ENCODE results near the gene CEP104. TPM values are rescaled to one million over a fixed set of nuclear protein-coding genes. Genes with fewer than 3 reads are reported as not detected.

CEP104 gene
- total RNA-seq, 1 experiment from 2014 or later = 34.5 TPM

GRCh38 chr1:3799976-3800685 lies 56.9 kb downstream of the CEP104 start:
- no peak overlapping the region for H3K4me3 Mint-ChIP-seq

More at GRCh38 chr1:3799976-3800685, 56.9 kb downstream of the CEP104 start:
- no peak overlapping the region for H3K27ac ChIP-seq (ENCODE audit: insufficient read length, low read depth, low read length)
- H3K23me2 ChIP-seq (ENCODE audit: insufficient read length, low read depth, low read length, poor library complexity, severe bottlenecking) = peaks cover 6% of the 10 kb centered on the region
- H3K9me3 ChIP-seq (ENCODE audit: control insufficient read depth, low read depth, low read length) = peaks cover 2% of the 10 kb centered on the region
- no peak overlapping the region for H2AK5ac ChIP-seq (ENCODE audit: insufficient read length, low read length)
- DNase-seq = no peak
- H2BK5ac ChIP-seq (ENCODE audit: insufficient read length, low read length) = no peak overlapping the region
- H3K79me1 ChIP-seq (ENCODE audit: insufficient read depth, low read depth, low read length, poor library complexity, severe bottlenecking) = no peaks in the 10 kb centered on the region
- H2BK20ac ChIP-seq (ENCODE audit: low read depth, low read length, poor library complexity, severe bottlenecking) = no peak overlapping the region
- no peak overlapping the region for H4K91ac ChIP-seq (ENCODE audit: insufficient read length, low read depth, low read length)
- H3T11ph ChIP-seq (ENCODE audit: low read length) = no peak overlapping the region
- peaks cover 4% of the 10 kb centered on the region; the same call in 1 of the 2 replicates for H3K79me2 ChIP-seq (ENCODE audit: insufficient read depth, low read length)
- Mint-ChIP-seq H3K27me3 (ENCODE audit: low read depth) (peaks cover 31% of the 10 kb centered on the region), H3K27ac (peak overlapping the region in 1 of 3 experiments; percentile 82; a peak in 1 of 7 replicates), H3K9me3 (peaks cover 25 to 29% of the 10 kb centered on the region in 2 experiments), H3K4me1 (peaks cover 13 to 14% of the 10 kb centered on the region in 2 experiments), H3K36me3 (ENCODE audit: insufficient read depth in 1 of 3, low read depth in 3 of 3) (peaks cover 2 to 6% (median 4%) of the 10 kb centered on the region in 3 experiments; a peak in 3 of 7 replicates)
- WGBS (ENCODE audit: extremely low coverage, insufficient read length, low lambda C conversion rate) = no CpG with 5 or more reads among the region's 11 CpGs
- no peak overlapping the region for H4K5ac ChIP-seq (ENCODE audit: insufficient read length, low read depth, low read length)
- H3K4ac ChIP-seq (ENCODE audit: low read depth, low read length) = no peak overlapping the region
- H3K18ac ChIP-seq (ENCODE audit: insufficient read length, low read depth, low read length) = no peak overlapping the region
- no peak overlapping the region for H2BK12ac ChIP-seq (ENCODE audit: insufficient read length, low read depth, low read length)
- no peak overlapping the region for H3K56ac ChIP-seq (ENCODE audit: insufficient read length, low read depth, low read length)
- H3K4me2 ChIP-seq (ENCODE audit: insufficient read depth, insufficient read length, low read length) = no peak overlapping the region
- no peak overlapping the region for H3K9ac ChIP-seq (ENCODE audit: extremely low read depth, insufficient read length, low read length)
- TF ChIP-seq CTCF (conservative IDR thresholded peaks at IDR 0.05) = no peak
- H2AFZ ChIP-seq (ENCODE audit: low read length) = no peak overlapping the region
- H4K20me1 ChIP-seq (ENCODE audit: control insufficient read depth, insufficient read depth, insufficient read length) = no peaks in the 10 kb centered on the region
- no peak overlapping the region for H4K8ac ChIP-seq (replicated peaks; ENCODE audit: insufficient read length, low read depth, low read length)
- H3K4me1 ChIP-seq (ENCODE audit: insufficient read depth, low read length) = 0 out of 2 replicates have a peak, but pooled peaks cover 2% of the 10 kb centered on the region
- no peak overlapping the region for H3K14ac ChIP-seq (ENCODE audit: insufficient read depth, low read length)
- H2BK120ac ChIP-seq (ENCODE audit: low read depth, low read length, poor library complexity, severe bottlenecking) = no peak overlapping the region
- no peaks in the 10 kb centered on the region for H3K27me3 ChIP-seq (ENCODE audit: insufficient read depth, low read length)
- H3K23ac ChIP-seq (ENCODE audit: insufficient read length, low read depth, low read length) = no peak overlapping the region
- no peak overlapping the region for H2BK15ac ChIP-seq (ENCODE audit: low read depth, low read length)

Data from H9 (cell line).